GM12874 (cell line): ENCODE data around the gene ST6GALNAC3.

ENCODE experiments used
- TF ChIP-seq, protein P1 (sequence below): IDR thresholded peaks from 2 replicates; pipeline ENCODE4 v1.5.1; 2011; ENCODE audit warnings: low read depth, mild to moderate bottlenecking, control low read depth, low read length, moderate library complexity; ENCODE audit not compliant: insufficient read depth

ST6GALNAC3 gene

DNA sequence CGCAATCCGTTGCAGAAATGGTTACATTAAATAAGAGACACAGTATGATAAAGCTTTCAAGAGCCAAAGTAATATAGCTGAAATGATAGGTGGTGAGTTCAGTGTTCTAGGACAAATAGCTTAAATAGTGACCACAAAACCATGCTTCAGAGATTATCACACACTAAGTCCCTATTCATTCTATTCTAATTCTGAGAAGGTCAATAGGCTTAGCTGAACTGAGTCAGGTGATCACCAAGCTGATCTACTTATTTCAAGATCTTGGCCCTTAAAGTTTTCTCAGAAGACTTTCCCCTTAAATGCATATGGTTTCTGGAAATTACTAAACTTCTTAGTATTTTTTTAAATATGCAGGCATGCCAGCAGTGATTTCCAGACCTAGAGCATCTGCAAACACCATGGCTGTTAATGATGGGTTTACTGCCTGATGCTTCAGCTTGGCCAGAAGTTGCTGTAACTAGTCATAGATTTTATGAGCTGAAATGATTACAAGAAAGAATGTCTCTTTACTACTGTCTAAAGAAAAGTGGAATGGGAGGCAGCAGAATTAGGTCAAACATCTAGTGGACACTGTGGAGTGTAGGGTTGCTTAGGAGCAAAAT, 242.9 kb downstream of the ST6GALNAC3 start:
- TF ChIP-seq, protein P1, sequence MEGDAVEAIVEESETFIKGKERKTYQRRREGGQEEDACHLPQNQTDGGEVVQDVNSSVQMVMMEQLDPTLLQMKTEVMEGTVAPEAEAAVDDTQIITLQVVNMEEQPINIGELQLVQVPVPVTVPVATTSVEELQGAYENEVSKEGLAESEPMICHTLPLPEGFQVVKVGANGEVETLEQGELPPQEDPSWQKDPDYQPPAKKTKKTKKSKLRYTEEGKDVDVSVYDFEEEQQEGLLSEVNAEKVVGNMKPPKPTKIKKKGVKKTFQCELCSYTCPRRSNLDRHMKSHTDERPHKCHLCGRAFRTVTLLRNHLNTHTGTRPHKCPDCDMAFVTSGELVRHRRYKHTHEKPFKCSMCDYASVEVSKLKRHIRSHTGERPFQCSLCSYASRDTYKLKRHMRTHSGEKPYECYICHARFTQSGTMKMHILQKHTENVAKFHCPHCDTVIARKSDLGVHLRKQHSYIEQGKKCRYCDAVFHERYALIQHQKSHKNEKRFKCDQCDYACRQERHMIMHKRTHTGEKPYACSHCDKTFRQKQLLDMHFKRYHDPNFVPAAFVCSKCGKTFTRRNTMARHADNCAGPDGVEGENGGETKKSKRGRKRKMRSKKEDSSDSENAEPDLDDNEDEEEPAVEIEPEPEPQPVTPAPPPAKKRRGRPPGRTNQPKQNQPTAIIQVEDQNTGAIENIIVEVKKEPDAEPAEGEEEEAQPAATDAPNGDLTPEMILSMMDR, result no peak

DNA sequence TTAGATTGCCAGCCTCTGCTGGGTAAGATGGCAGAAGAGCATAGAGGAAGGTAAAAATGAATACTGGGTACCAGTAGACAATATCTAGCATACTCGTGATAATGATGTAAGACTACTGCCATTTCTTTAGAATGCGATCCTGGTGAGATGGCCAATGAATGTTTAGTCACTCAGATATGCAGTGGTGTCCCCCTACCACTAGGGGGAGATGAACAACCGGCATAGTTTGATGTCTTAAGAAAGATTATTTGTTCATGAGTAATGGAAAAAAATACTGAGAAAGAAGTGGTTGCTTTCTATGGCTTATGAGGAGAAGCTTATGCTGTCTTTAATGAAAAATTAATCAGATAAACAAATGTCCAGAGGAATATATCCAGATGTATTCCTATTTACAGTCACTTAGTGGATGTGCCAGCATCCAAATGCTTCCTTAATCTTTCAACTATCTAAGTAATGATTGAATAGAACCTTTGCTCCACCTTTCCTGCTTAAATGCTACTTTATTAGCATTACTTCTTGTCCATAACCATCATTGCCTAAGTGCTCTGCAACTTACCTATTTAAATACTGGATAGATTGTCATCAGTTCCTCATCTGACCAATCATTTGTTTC, 256.6 kb downstream of the ST6GALNAC3 start:
- TF ChIP-seq, protein P1, result peak; percentile 79; the same call in 1 of the 2 replicates

- TF ChIP-seq, protein P1, result no peak
Observed at GRCh38 chr1:76335882-76336281, 261.3 kb downstream of the ST6GALNAC3 start.

GRCh38 chr1:76336931-76337371, 262.4 kb downstream of the ST6GALNAC3 start:
- TF ChIP-seq, protein P1, result no peak

DNA sequence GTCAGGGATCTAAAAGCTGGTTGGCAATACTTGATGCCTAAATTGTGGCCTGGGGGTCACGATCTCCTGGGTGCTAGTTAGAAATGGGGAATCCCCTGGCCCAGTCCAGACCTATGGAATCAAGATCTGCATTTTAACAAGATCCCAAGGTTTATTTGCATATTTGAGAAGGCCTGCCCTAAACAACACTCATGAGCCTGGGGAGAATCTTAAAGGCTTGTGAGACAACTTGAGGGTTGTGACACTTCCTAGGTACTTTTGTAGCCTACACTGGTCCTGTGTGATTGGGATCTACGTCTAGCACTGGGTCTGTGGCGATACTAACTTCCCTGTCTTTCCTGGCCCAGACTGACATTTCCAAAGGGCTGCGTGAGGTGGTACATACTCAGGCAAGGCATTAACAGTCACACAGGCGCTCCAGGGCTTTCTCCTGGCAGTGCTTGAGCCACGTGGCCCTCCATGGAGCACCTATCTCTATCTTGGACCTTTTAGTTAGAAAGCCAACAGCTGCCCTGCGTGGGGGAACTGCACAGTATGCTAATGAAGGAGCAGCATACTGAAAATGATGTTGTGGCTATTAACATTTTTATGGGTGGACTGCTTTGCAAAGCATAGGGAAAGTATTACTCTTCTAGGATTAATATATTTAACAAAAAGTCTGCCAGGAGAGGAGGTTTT, 263.1 kb downstream of the ST6GALNAC3 start:
- TF ChIP-seq, protein P1, result no peak

DNA sequence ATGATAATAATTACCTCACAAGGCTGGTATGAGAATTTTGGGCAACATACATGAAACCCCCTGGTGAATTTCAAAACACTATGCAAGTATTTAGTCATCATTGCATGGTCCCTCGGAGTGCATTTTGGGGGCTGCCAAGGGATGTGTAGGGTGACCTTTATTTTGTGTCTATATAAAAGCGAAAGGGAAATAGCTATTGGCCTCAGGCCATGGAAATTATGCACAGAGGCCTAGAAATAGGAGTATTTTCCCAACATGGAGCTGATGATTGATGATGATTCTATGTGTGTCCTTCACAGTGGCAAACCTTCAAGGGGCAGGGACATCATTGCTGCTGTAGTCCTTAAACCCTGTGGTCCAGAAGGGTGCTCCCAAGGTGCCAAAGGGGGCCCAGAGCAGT, 265.5 kb downstream of the ST6GALNAC3 start:
- TF ChIP-seq, protein P1, result no peak

DNA sequence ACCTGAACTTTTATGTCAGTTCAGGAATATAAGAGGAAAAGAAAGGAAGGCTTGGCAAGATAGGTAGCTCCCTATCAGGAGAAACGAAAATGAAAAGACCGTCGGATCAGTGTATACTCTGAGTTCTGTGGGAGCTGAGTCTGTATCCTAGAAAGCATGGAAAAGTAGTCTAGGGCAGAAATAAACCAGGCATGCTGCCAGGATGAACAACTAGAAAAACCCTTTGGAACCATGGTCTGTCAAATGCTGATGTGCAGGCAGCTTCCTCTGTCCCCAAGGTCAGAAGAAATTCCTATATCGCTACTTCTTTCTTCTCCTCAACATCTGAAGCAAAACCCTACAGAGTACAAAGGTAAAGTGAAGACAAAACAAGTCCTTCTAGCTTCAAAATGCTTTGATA, 268.8 kb downstream of the ST6GALNAC3 start:
- TF ChIP-seq, protein P1, result no peak
